ENCODE data around the gene STIL. TPM values are rescaled to one million over a fixed set of nuclear protein-coding genes. Genes with fewer than 3 reads are reported as not detected.

The STIL gene
- polyA plus RNA-seq, 2 of the 4 experiments (the other 2 are of a cell fraction) = 10.1 to 21.7 TPM

- POLR2A ChIA-PET = no interaction called here
- Histone ChIP-seq H3K4me3 (no peak overlapping the region), H3K4me1 (no peaks in the 10 kb centered on the region), H3K27ac (no peak overlapping the region), H3K9me3 (no peaks in the 10 kb centered on the region), H3K4me2 (no peak overlapping the region)
- no peak for DNase-seq (ENCODE audit: low read depth in 1 of 2, low spot score in 1 of 2)
- WGBS (ENCODE audit: missing lambda C conversion rate) = 30% methylated on average over 3 of the region's 3 CpGs
- TF ChIP-seq EHMT2 (IDR thresholded peaks at IDR 0.05; ENCODE audit: low read depth) = no peak
- TF ChIP-seq JUNB (IDR thresholded peaks at IDR 0.05) = no peak
- no peak for TF ChIP-seq CEBPB (IDR thresholded peaks at IDR 0.05)
- no peak for TF ChIP-seq MAFK (IDR thresholded peaks at IDR 0.05; ENCODE audit: partially characterized antibody)
- no peak for TF ChIP-seq RARB (CRISPR knock-in tag; IDR thresholded peaks at IDR 0.05)
- no peak for TF ChIP-seq NFE2L2 (conservative IDR thresholded peaks at IDR 0.05; ENCODE audit: low read length)
- no peak for TF ChIP-seq FOSB (CRISPR knock-in tag; IDR thresholded peaks at IDR 0.05)
- TF ChIP-seq NPAS2 (CRISPR knock-in tag; IDR thresholded peaks at IDR 0.05; ENCODE audit: borderline replicate concordance) = no peak
- TF ChIP-seq ZSCAN20 (CRISPR knock-in tag; IDR thresholded peaks at IDR 0.05) = no peak
- TF ChIP-seq HES2 (IDR thresholded peaks at IDR 0.05) = no peak
- TF ChIP-seq ELK1 (IDR thresholded peaks at IDR 0.05; ENCODE audit: low read depth, low read length) = no peak
- TF ChIP-seq RFX5 (IDR thresholded peaks at IDR 0.05) = no peak
- TF ChIP-seq RNF2 (IDR thresholded peaks at IDR 0.05; ENCODE audit: borderline replicate concordance, low read depth) = no peak
- CTCF ChIA-PET = no interaction called here
- ATAC-seq = no peak
- no peak for FAIRE-seq
These were observed 91.5 kb downstream of the STIL start for GRCh38 chr1:47222476-47222875.

- CTCF ChIA-PET = interaction anchor here (0.5 to 2.9 kb wide), 3 partner anchors 26 to 170 kb away, joined by 3 to 7 read pairs (median 3); no protein-coding TSS in a partner anchor
These were observed 94.2 kb downstream of the STIL start for GRCh38 chr1:47219590-47220220.

More at GRCh38 chr1:47219590-47220220, 94.2 kb downstream of the STIL start:
- 86% methylated on average over 11 of the region's 29 CpGs for WGBS (ENCODE audit: missing lambda C conversion rate)
- H3K27ac ChIP-seq = no peak overlapping the region
- POLR2A ChIA-PET = no interaction called here
- DNase-seq (ENCODE audit: low read depth in 1 of 2, low spot score in 1 of 2) = no peak
- no peak for FAIRE-seq
- ATAC-seq = no peak
- TF ChIP-seq USF2 (IDR thresholded peaks at IDR 0.05) (no peak), HOXA7 (CRISPR knock-in tag; IDR thresholded peaks at IDR 0.05) (no peak), CTCF (IDR thresholded peaks at IDR 0.05) (no peak), HDAC2 (IDR thresholded peaks at IDR 0.05) (no peak), MAZ (IDR thresholded peaks at IDR 0.05; ENCODE audit: borderline replicate concordance, low read depth, low read length) (no peak), KDM1A (IDR thresholded peaks at IDR 0.05; ENCODE audit: low read depth) (no peak), JUN (IDR thresholded peaks at IDR 0.05) (no peak), RAD21 (conservative IDR thresholded peaks at IDR 0.05 in 1 of 2, IDR thresholded peaks at IDR 0.05 in 1 of 2) (no peak), POLR2AphosphoS2 (conservative IDR thresholded peaks at IDR 0.05; ENCODE audit: low read length) (no peak), HEYL (CRISPR knock-in tag; IDR thresholded peaks at IDR 0.05) (no peak), CEBPB (IDR thresholded peaks at IDR 0.05) (no peak)
- H3K4me1 ChIP-seq = no peaks in the 10 kb centered on the region
- H3K4me3 ChIP-seq = no peak overlapping the region
- no peaks in the 10 kb centered on the region for H3K9me3 ChIP-seq
- H3K4me2 ChIP-seq = no peak overlapping the region

Data from A549 (cell line).